Hindlimb muscle (tissue), 1 donor: ENCODE data around the gene DNAAF8. TPM values are rescaled to one million over a fixed set of nuclear protein-coding genes. Genes with fewer than 3 reads are reported as not detected.

ENCODE experiments used
- DNase-seq: peaks from one replicate; pipeline ENCODE4 v3.0.0-alpha.2; 2013
- polyA plus RNA-seq: library from polyadenylated mRNA; unstranded; fragments of 120-200 nt; gene quantifications from one replicate; pipeline ENCODE4 v1.2.1, GENCODE V29; 2013; ENCODE audit not compliant: insufficient read length

The DNAAF8 gene
- polyA plus RNA-seq, 1 donor: 1.1 TPM

DNA sequence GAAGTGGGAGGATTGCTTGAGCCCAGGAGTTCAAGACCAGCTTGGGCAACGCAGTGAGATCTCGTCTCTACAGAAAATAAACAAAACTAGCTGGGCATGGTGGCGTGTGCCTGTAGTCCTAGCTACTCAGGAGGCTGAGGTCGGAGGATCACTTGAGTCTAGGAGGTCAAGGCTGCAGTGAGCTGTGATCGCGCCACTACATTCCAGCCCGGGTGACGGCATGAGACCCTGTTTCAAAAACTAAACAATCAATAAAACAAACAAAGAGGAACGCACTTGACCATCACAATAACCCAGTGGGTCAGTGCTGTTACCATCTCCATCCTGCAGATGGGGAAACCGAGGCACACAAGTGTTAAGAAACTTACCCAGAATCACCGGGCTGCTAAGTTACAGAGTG is 18.9 kb downstream of the DNAAF8 start:
- DNase-seq: no peak

DNA sequence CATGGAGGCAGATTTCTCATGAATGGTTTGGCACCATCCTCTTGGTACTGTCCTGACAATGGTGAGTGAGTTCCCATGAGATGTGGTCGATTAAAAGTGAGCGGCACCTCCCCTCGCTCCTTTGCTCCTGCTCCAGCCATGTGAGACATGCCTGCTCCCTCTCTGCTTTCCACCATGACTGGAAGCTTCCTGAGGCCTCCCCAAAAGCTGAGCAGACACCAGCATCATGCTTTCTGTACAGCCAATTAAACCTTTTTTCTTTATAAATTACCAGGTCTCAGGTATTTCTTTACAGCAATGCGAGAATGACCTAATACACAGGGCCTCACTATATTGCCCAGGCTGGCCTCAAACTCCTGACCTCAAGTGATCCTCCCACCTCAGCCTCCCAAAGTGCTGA is 20.5 kb downstream of the DNAAF8 start:
- no peak for DNase-seq

DNA sequence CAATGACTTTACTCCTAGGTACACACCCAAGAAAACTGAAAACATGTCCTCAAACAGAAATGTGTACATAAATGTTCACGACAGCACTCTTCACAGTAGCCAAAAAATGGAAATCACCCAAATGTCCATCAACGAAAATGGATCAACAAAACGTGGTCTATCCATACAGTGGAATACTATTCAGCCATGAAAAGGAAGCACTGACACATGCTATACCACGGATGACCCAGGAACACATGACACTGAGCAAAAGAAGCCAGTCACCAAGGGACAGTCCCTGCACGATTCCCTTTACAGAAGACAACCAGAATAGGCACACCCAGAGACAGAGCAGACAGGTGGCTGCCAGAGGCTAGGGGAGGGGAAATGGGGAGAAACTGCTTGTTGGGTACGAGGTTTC is 21.4 kb downstream of the DNAAF8 start:
- DNase-seq: no peak

DNA sequence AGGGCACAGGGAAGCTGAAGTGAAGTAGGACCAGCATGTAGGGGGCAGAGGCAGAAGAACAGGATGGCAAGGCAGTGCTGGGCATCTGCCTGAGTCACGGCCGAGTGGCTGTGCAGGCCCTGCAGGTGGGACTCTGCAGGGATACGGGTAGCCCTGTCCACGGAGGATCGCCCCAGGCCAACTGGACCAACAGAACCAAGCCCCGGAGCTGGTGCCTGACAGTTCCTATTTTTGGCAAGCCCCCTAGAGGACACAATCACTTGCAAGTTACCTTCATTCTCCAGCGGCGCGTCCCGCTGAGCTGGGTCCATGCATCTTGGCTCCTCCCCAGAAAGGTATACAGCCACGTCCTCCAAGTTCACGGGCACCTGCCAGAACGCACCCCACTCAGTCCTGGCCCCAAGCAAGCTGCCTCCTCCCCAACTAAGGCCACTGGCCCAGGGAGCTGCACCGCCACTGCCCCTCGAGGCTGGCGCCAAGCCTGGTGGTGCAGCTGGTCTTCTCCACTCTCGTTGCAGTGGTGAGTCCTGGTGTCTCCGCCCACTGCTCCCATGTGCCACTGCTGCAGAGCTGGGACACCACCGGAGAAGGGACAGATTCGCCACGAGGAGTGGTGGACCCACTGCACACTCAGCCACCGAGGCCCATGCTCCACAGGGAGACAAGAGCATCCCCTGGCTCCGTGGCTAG is 26.0 kb downstream of the DNAAF8 start:
- DNase-seq: no peak

DNA sequence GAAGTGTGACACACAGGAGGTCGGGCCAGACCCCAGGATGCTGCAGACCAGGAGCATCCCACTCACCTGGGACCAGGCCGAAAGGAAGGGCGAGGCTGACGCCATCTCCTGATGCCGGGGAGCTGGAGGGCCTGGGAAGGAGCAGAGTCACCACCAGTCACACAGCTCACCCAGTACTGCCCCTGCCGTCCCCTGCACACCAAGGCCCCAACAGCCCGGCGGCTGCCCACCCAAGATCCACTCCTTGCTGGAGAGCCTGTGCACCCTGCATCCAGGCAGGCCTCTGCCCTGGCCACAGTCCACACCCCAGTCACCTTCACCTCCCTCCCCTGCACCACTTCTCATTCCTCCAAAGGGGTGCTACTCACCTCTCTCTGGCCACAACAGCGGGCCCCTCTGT is 27.9 kb downstream of the DNAAF8 start:
- no peak for DNase-seq

DNA sequence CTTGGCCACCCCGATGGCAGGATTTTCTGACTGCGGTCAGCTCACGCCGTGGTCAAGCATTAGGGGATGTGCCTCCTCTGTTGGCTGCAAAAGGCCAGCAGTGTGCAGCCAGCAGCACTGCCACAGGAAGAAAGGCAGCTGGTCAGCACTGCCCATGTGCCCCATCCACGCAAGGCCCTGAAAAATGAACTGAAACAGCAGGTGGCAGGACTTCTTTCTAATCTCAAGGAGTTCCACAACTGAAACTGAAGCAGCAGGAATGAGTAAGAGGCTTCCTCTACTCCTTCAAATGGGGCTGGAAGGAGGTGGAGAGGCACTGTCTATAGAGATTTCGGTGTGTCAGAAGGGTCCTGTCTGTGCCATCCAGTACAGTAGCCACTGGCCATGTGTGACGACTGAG is 29.5 kb downstream of the DNAAF8 start:
- DNase-seq: no peak

DNA sequence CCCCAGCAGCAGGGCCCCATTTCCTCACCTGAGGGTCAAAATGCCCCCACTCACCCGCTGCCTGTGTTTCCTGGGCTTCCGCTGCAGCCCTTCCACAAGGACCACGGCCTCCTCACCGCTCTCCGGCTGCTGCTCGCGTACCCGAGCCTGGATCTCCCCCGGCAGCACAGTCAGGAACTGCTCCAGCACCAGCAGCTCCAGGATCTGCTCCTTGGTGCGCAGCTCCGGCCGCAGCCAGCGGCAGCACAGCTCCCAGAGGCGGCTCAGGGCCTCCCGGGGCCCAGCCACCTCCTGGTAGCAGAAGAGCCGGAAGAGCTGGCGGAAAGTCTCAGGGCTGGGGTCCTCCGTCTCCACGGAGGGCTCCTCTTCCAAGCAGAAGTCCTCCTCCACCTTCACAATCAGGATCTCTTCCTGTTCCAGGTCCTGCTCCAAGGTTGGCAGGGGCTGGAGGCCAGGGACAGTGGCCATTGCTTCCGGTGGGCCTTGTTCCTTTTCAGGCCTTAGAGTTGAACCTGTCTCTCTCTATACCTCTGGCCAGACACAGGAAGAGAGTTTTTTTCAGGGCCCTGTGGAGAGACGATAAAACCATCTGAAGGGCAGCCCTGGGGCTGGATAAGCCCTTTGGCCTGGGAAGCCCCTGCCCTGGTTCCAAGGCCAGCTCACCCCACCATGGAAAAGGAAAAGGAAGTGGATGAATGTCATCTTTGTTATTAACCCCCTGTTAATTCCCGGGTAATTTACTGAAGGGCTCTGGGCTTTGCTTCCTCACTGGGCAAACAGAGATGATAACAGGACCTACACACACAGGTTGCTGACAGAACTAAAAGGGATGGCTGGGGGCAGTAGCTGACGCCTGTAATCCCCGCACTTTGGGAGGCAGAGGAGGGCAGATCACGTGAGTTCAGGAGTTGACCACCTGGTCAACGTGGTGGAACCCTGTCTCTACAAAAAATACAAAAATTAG is 31.5 kb downstream of the DNAAF8 start:
- no peak for DNase-seq

DNA sequence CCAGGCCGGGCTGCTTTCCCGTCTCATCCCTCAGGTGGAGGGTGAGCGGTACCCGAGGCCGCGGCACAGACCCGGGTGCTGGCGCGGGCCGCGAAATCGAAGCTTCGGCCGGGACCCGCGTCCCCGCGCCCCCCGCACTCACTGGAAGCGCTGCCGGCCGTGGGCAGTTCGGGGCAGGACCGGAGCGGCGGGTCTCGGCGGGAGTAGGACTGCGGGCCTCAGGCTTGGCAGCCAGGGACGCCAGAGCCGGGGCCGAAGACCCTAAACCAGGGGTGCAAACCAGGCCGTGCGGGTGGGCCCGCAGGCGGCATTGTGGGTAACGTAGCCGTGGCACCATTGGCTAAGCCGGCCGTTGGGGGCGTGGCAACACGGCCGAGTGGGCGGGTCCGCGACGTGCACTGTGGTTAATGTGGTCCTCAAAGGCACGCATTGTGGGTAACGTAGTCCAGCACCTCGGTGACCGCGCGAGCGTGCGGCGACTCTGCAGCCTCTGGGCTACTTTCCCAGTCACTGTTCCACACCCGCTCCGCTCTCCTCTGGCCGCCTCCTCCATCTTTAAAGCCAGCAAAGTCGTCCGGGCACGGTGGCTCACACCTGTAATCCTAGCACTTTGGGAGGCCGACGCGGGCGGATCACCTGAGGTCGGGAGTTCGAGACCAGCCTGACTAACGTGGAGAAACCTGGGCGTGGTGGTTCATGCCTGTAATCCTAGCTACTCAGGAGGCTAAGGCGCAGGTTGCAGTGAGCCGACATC is 32.7 kb downstream of the DNAAF8 start, which contains the start of gene ZNF500:
ZNF500 (minus strand) TSS at position 288 of the 754 bp plus-strand sequence. CDS start 1,184 bp downstream, outside the sequence.
- peak; percentile 98 for DNase-seq

DNA sequence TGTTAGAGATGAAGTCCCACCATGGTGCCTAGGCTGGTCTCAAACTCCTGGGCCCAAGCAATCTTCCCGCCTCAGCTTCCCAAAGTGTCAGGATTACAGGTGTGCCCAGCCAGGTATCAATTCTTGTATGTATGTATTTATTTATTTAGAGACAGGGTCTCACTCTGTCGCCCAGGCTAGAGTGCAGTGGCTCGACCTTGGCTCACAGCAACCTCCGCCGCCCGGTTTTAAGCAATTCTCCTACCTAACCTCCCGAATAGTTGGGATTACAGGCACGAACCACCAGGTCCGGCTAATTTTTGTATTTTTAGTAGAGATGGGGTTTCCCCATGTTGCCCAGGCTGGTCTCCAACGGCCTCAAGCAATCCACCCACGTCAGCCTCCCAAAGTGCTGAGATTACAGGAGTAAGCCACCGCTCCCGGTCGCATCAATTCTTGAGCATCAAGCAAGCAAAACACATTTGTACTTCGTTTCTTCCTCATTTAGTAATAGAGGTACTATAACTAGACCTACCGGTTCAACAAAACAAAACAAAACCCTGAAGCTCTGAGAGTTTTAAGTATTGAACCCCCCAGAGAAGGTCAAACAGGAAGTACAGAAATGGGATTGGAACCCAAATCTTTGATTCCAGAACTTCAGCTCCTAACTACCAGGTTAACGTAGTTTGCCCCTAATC is 33.7 kb downstream of the DNAAF8 start:
- no peak for DNase-seq

DNA sequence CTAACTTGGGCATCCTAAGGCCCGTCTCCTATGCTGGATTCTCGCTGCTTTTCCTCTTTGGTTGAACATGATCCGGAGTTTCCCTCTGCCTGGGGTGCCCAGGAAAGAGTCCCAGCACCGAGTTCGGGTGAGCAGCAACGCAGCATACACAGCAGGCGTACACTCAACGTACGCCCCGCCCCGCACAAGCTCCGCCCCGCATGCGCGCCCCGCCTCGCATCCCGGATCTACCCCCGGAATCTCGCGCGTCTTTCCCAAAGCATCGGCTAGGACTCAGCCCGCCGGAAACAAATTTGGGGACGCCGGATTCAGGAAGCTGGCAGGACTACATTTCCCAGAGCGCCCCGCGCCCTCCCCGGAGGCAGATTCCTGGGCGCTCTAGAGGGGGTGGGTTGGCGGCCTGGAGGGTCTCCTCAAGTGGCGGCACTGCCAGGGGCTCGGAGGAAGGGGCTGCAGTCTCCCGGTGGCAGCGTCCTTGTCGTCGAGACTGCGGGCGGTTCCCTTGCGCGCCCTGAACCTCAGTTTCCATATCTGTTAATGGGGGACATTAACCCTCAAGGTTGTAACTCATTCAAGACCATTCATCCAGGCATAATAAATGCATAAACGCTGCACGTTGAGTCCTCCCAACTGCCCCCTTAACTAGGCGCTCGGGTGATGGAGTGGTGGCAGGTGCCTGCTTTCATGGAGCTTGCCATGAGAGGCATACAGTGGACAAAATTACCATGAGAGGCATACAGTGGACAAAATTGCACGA is 34.4 kb downstream of the DNAAF8 start:
- DNase-seq: peak; percentile 97

DNA sequence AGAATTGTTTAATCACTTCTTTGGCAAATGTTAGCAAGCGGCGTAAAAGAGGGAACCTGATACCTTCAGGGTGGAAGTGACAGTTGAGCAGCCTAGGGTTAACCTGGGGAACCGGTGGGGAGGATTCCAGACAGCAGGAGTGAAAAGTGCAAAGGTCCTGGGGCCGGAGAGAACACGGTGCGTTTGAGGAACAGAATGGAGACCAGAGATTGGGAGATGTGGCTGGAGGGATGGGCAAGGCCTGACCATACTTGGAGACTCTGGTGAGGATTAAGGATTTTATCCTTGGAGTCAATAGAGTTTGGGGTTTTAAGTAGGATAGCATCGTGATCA is 34.9 kb downstream of the DNAAF8 start:
- DNase-seq: no peak

DNA sequence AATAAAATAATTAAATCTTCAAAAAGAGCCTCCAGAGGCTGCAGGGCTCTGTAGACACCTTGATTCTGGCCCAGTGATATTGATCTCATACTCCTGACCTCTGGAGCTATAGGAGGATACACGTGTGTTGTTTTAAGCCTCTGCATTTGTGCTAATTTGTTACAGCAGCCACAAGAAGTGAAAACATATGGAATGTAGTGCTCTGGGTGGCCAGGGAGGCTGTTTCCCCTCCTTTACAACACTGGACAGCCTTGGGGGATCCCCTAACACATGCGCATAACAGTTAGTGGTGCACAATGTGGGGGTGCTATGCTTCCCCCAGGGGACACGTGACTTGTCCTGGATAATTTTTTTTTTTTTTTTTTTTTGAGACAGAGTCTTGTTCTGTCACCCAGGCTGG is 37.3 kb downstream of the DNAAF8 start:
- DNase-seq: no peak

DNA sequence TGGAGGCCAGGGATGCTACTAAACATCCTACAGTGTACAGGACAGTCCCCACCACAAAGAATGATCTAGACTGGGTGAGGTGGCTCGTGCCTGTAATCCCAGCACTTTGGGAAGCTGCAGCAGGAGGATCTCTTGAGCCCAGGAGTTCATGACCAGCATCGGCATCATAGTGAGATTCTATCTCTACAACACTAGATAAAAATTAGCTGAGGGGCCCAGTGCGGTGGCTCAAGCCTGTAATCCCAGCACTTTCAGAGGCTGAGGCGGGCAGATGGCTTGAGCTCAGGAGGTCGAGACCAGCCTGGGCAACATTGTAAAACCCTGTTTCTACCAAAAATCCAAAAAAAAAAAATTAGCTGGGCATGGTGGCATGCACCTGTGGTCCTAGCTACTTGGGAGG is 38.0 kb downstream of the DNAAF8 start:
- DNase-seq: no peak

DNA sequence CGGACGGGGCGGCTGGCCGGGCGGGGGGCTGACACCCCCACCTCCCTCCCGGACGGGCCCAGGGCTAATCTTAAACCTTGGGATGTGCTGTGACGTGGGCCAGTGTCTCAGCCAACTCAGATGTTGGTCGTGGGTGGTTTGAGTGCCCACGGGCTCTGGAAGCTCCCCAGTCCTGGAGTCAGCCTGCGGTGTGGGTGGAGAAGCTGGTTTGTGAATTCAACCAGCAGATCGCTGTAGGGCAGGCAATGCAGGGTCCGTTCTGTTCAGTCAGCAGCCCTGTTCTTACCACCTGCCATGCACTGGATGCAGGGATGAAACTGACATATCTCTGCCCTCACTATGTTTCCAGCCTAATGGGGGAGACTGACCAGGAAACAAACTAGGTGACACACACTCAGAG is 40.7 kb downstream of the DNAAF8 start:
- no peak for DNase-seq

DNA sequence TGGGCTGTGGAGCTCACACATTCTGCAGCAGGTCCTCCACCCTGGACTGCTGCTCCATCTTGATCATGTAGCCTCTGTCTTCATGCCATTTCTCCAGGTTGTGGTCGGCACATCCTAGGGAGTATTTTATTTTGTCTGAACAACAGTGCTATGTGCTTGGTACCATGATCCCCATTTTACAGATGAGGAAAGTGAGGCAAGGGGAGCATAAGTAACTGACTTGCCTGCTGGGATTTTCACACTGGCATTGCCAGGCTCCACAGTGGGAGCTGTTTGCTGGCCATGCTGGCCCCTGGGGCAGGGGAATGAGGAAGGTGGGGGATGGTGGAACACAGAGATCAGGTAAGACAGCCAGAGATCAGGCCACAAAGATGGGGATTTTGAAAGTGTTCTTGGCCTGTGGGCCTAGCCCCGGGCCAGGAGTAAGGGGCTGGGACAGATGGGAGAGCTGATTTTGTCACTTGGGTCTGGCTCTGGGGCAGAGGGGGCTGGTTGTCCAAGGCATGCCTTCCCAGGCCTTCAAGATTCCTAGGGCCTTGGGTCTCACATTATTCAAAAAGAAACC is 41.9 kb downstream of the DNAAF8 start:
- DNase-seq: no peak

DNA sequence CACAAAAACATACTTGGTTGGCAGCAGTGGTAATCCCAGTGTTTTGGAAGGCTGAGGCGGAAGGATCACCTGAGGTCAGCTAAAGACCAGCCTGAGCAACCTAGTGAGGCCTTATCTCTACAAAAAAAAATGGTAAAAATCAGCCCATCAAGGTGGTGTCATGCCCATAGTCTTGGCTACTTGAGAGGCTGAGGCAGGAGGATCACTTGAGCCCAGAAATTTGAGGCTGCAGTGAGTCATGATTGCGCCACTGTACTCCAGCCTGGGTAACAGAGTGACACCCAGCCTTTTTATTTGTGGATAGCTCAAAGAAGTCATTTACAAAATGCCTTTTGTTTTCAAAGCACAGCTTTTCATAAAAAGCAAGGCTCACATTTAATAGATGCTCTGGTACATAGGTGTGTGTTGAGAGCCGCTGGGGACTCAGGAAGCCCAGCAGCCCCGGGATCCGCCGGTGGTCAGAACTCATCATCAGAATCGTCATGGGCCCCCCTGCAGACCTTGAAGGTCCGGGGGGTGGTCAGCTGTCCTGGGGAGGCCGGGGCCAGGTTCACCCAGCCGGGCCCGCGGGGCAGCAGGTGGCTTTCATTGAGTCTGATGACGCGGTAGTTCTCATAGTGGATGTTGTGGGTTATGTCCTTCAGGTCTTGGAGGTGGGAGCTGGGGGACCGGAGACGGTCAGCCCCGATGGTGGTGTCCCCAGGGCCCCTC is 43.2 kb downstream of the DNAAF8 start:
- no peak for DNase-seq

DNA sequence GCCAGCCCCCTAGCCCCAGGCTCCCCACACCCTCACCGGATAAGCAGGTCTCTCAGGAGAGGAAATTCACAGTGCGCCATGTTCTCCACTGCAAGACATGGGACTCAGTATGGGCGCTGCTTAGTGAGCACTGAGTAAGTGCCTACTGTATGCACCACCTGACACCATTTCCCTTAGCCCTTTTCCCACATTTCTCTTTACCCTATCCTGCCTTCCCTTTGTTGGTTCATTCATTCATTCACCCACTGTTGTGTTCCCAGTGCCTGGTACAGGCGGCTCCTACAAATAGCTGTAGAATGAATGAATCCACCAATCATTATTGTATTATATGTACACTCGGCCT is 43.7 kb downstream of the DNAAF8 start:
- DNase-seq: no peak

DNA sequence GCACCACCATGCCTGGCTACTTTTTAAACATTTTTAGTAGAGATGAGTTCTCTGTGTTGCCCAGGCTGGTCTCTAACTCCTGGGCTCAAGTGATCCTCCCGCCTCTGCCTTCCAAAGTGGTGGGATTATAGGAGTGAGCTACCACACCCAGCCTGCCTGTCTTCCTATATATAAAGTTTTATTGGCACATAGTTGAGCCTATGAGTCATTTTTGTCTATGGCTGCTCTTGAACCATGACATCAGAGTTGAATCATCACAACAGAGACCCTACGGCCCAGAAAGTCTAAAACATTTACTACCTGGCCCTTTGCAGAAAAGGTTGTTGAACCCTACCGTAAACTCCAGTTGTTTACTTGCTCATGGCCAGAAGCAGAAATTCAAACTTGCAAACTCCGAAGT is 45.9 kb downstream of the DNAAF8 start:
- no peak for DNase-seq

DNA sequence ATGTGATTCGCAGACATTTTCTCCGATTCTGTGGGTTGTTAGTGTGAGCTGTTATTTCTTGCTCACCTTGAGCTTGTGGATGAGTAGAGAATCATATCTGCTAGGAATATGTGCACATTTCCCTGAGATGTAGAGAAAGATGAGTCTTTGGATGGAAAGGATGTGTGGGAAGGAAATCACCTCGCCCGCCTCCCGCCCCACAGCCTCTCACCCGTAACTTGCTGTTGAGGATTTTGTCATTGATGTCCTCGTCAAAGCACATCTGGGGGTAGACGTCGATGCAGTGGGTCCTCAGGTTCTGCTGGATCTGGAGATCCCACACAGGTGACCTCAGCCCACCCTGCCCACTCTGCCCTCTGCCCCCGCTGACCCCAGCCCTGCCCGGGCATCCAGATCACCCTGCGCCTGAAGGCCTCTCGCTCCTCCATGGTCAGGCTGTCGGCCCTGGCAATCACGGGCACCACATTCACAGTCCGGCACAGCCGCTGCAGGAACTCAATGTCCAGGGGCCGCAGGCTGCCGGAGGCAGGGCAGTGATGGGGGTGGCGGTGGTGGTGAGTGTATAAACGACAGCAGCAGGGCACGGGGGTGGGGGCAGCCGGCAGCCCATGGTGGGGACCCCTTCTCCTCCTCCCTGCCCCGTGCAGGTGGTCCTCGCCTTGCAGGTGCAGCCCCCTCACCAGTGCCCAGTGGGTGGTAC is 49.1 kb downstream of the DNAAF8 start:
- no peak for DNase-seq

DNA sequence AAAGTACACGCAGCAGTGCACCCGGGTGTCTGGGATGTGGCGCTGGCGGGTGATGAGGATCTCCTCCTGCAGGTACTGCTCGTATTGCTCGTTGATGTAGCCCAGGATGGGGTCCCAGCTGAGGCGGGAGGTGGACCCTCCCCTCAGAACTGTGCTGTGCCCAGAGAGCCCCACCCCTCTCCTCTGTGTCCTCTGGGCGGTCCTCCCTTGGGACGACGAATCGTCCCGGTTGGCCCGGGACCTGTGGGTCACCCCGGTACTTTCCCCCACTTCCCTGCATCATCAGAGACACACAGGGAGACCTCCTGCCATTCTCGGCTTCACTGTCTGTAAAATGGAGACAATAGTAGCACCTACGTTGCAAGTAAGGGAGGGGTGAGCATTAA is 49.6 kb downstream of the DNAAF8 start:
- no peak for DNase-seq
